Adipocyte (in vitro differentiated cells): Measurements from ENCODE around the gene FBXW4.
"Not testable (repeated sequence)": the region's sequence is repeated elsewhere in the genome, so short reads cannot be mapped to it uniquely, and the experiment has no call there.

Experiments used
- DNase-seq: peaks from one replicate; pipeline ENCODE4 v3.0.0-alpha.2; 2015; ENCODE audit warnings: low read depth
- H3K27me3 ChIP-seq: replicated peaks from 2 replicates; pipeline ENCODE4 v1.7.0; 2013; ENCODE audit warnings: mild to moderate bottlenecking, low read length, moderate library complexity; ENCODE audit not compliant: control insufficient read depth, insufficient read depth
- H3K36me3 ChIP-seq: 2 replicates; pipeline ENCODE4 v1.7.0; 2013; ENCODE audit warnings: low read length, mild to moderate bottlenecking, moderate library complexity; ENCODE audit not compliant: control insufficient read depth, insufficient read depth, severe bottlenecking
- H3K4me1 ChIP-seq: 2 replicates; pipeline ENCODE4 v1.7.0; 2013; ENCODE audit warnings: mild to moderate bottlenecking, low read length, moderate library complexity; ENCODE audit not compliant: control insufficient read depth, insufficient read depth
- H3K4me3 ChIP-seq: 2 replicates; pipeline ENCODE4 v1.7.0; 2013; ENCODE audit warnings: mild to moderate bottlenecking, low read length, moderate library complexity
- H3K9ac ChIP-seq: 2 replicates; pipeline ENCODE4 v1.7.0; 2013; ENCODE audit warnings: mild to moderate bottlenecking, low read length, moderate library complexity
- H3K9me3 ChIP-seq: 2 replicates; pipeline ENCODE4 v1.7.0; 2013; ENCODE audit warnings: mild to moderate bottlenecking, low read length, moderate library complexity; ENCODE audit not compliant: control insufficient read depth

The FBXW4 gene

DNA sequence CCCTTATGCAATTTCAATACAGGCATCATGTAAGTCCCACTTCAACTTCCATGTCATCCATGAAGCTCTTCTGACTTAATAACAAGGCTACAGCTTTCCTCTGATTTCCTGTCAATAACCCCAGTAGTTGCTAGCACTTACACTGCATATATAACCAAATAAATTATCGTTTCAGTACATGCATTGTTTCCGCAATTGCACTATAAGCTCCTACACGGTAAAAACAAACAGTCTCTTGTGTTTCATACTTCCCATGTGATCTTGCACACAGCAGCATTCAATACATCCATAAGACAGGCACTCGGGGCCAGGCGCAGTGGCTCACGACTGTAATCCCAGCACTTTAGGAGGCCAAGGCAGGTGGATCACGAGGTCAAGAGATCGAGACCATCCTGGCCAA lies 41.4 kb downstream of the FBXW4 start:
- no peak for DNase-seq
- peaks cover 9% of the 10 kb centered on the region for H3K4me1 ChIP-seq
- H3K9ac ChIP-seq, result no peak overlapping the region
- H3K36me3 ChIP-seq, result peaks cover 21% of the 10 kb centered on the region
- no peaks in the 10 kb centered on the region for H3K27me3 ChIP-seq
- H3K4me3 ChIP-seq, result no peak overlapping the region
- H3K9me3 ChIP-seq, result no peaks in the 10 kb centered on the region

DNA sequence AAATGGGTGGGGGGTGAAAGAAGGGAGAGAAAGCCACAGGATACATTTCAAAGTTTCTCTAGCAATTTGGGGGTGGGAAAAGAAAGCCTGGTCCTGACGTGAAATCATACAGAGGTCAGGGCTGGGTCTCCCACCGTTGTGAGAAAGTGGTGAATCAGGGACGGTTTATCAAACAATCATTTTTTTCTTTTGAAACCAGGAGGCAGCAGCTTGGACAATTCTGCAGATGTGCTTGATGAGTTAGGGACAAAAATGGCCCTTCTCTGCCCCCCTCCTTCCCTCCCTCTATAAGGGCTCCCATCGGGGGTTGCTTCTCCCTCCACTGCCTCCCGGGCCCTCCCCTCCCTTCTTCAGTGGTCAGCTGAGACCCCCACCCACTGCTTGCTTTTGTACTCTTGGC lies 43.6 kb downstream of the FBXW4 start:
- DNase-seq, result no peak
- H3K36me3 ChIP-seq, result peaks cover 23% of the 10 kb centered on the region
- no peaks in the 10 kb centered on the region for H3K27me3 ChIP-seq
- no peak overlapping the region for H3K9ac ChIP-seq
- H3K4me1 ChIP-seq, result peaks cover 9% of the 10 kb centered on the region
- H3K4me3 ChIP-seq, result no peak overlapping the region
- no peaks in the 10 kb centered on the region for H3K9me3 ChIP-seq

DNA sequence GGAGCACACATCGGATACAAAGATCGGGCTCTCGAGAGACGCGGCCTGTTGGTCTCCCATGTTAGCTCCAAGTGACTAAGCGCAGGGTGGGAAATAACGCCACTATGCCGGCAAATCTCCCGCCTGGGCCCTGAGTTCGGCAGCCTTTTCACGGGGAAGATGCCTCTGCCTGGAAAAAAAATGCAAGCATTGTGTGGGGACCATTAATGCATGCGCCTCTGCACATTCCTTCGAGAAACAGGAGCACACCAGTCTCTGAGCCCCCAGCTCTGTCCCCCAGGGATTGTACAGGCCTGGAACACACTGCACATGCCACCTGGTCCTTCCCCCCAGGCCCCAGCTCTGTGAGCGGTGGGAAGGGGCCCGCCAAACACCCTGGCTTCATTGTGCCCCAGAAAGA lies 44.1 kb downstream of the FBXW4 start:
- Histone ChIP-seq H3K9ac (no peak overlapping the region), H3K4me1 (peaks cover 8% of the 10 kb centered on the region), H3K27me3 (no peaks in the 10 kb centered on the region), H3K4me3 (no peak overlapping the region), H3K36me3 (peaks cover 23% of the 10 kb centered on the region), H3K9me3 (no peaks in the 10 kb centered on the region)
- no peak for DNase-seq

DNA sequence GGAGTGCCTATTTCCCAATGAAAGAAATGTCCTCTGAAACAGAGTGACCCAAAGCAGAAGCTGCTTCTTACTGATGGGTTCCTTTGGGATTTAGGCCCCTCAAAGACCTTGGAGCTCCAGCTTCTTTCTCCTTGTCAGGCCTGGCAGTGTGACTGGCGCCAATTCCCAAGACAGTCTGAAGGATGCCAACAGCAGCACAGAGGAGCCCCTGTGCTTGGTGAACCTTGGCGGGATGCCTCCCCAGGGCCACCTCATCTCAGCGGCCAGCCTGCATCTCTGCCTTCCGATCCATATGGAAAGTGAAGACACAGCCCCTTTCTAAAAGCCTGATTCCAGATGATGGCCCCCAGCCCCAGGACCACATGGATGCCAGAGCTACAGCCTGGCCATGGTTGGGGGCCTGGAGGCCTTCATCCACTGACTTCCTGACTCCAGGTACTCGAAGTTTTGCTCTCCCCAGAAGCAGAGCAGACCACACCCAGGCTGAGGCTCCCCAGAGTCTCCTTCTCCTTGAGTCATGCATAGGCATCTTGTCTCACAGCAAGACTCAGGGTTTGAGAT lies 45.4 kb downstream of the FBXW4 start:
- H3K9me3 ChIP-seq, result no peaks in the 10 kb centered on the region
- no peak overlapping the region for H3K9ac ChIP-seq
- H3K27me3 ChIP-seq, result no peaks in the 10 kb centered on the region
- H3K36me3 ChIP-seq, result peaks cover 23% of the 10 kb centered on the region
- no peaks in the 10 kb centered on the region for H3K4me1 ChIP-seq
- H3K4me3 ChIP-seq, result no peak overlapping the region
- DNase-seq, result no peak

DNA sequence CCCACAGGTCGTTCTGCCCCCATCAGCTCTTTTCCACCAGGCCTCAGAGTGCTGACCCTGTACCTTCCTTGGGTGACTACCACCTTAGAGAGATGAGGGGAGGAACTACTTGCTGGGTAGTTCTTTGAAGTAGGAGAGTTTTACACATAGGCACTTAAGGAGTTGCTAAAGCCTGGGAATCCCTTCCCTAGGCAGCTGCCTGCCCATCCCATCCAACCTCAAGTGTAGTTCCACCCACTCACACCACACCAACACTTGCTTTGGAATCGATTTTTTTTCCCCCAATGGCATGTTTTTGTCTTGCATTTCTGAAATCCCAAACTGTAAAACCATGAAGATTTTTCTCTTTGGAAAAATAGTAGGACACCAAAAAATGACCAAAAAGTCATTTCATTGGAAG lies 47.7 kb downstream of the FBXW4 start:
- no peaks in the 10 kb centered on the region for H3K27me3 ChIP-seq
- no peak for DNase-seq
- H3K4me1 ChIP-seq, result no peaks in the 10 kb centered on the region

DNA sequence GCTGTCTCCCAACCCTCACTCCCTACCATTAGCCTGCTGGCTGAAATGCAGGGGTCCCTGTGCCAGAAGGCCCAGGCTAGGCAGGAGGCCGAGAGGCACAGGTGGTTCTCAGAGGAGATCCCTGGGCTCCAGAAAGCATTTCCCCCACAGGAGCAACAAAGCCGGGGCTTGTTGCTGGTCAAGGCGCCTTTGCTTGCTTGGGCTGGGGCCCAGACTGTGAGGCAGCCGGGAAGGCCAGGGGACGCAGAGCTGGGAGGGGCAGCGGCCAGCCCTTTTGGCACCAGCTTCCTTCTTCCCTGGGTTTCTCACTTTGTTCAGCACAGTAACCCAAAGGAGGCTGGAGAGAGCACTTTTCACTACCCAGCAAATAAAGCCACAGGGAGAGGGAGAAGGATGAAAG lies 48.6 kb downstream of the FBXW4 start:
- Histone ChIP-seq H3K4me3 (no peak overlapping the region), H3K27me3 (no peaks in the 10 kb centered on the region), H3K36me3 (peaks cover 8% of the 10 kb centered on the region), H3K9me3 (no peaks in the 10 kb centered on the region), H3K9ac (no peak overlapping the region), H3K4me1 (no peaks in the 10 kb centered on the region)
- DNase-seq, result no peak

More for the DNA sequence above, 47.7 kb downstream of the FBXW4 start:
- Histone ChIP-seq H3K36me3 (peaks cover 10% of the 10 kb centered on the region), H3K9me3 (no peaks in the 10 kb centered on the region), H3K4me3 (no peak overlapping the region), H3K9ac (no peak overlapping the region)

DNA sequence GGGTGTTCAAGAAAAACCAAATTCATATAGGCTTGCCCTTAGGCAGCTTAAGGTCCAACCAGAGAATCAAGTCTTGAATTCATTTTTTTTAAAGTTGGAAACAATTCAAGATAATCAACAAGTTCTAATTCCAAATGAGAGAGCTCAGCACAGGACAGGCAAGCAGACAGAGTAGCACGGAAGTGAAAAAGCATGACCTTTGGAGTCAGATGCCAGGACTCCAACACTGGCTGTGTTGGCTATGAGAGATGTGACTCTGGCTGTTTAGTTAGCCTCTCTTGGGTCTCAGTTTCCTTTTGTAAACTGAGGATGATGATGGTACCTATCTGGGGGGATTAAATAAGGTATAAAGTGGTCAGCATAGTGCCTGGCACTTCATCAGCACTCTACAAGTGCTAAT lies 49.3 kb downstream of the FBXW4 start:
- Histone ChIP-seq H3K36me3 (peaks cover 5% of the 10 kb centered on the region), H3K9me3 (no peaks in the 10 kb centered on the region), H3K4me1 (no peaks in the 10 kb centered on the region), H3K4me3 (no peak overlapping the region), H3K27me3 (no peaks in the 10 kb centered on the region), H3K9ac (no peak overlapping the region)
- DNase-seq, result no peak

DNA sequence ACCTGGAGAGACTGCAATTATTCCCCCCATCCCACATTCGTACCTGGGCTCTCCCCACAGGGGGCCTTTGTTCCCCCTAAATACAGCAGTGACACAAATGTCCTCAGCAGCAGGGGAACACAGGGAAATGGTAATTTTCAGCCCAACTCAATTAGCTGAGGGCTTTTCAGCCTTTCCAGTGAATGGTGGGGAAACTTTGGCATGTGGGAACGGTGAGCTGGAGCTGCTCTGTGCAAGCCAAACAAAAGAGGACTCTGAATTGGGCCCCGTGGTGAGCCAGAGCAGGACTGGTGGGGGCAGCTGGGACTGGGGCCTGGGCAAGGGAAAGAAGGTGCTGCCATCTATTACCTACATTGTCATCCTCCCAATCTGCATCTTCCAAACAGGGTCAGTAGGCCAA lies 51.0 kb downstream of the FBXW4 start:
- Histone ChIP-seq H3K36me3 (peaks cover 9% of the 10 kb centered on the region), H3K9ac (no peak overlapping the region), H3K4me3 (no peak overlapping the region), H3K9me3 (no peaks in the 10 kb centered on the region), H3K4me1 (no peaks in the 10 kb centered on the region), H3K27me3 (no peaks in the 10 kb centered on the region)
- no peak for DNase-seq

DNA sequence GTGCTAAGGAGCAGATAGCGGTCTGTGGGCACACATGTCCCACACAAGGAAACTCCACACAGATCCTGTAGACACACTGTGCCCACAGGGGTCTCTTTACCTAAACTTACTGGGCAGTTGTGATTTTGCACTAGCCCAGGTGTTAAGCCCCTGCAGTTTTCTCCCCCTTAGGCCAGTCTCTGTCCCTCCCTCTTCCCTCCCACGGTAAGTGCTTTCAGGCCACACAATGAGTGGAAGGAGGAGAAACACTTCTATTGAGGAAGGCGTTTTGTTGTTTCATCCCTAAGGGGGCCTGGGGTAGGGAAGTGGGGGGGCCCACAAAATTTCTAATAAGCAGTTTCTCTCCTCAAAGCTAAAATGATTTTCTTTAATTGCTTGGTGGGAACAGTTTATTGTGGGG lies 51.4 kb downstream of the FBXW4 start:
- Histone ChIP-seq H3K27me3 (no peaks in the 10 kb centered on the region), H3K9ac (no peak overlapping the region), H3K9me3 (no peaks in the 10 kb centered on the region), H3K4me1 (no peaks in the 10 kb centered on the region), H3K4me3 (no peak overlapping the region), H3K36me3 (peaks cover 10% of the 10 kb centered on the region)
- no peak for DNase-seq

DNA sequence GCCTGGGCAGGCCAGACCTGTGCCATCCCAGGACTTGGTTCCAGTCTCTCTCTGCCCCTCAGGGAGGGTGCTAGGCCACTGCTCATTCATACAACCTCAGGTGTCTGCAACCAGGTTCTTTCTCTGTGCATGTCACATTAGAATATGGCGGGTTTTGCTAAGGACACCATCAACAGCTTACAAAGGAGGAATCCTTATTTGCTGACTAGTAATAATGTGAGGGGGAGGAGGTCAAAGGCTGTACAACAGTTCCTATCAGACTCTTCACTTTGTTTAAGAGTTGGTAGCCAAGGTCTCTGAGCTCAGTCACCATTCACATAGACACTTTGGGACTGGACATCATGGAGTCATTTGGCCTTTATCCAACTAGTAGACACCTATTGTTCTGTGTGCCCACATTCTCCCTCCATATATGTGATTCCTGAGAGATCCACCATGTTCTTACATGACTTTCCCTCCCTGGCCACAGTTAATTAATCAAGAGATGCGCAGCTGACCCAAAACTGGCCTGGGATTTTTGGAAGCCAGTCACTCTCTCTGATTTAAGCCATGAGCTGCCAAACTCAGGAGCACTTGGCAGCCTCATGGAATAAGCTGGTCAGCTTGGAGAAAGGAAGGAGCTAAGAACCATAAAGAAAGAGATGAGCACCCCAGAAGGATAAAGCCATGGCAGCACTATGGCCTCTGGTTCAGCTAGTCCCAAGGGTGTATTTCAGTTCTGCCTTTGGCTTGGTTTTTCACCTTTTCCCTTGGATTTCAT lies 55.6 kb downstream of the FBXW4 start:
- Histone ChIP-seq H3K9me3 (no peaks in the 10 kb centered on the region), H3K4me3 (no peak overlapping the region), H3K4me1 (no peaks in the 10 kb centered on the region), H3K9ac (no peak overlapping the region), H3K27me3 (no peaks in the 10 kb centered on the region), H3K36me3 (peaks cover 16% of the 10 kb centered on the region)
- no peak for DNase-seq

DNA sequence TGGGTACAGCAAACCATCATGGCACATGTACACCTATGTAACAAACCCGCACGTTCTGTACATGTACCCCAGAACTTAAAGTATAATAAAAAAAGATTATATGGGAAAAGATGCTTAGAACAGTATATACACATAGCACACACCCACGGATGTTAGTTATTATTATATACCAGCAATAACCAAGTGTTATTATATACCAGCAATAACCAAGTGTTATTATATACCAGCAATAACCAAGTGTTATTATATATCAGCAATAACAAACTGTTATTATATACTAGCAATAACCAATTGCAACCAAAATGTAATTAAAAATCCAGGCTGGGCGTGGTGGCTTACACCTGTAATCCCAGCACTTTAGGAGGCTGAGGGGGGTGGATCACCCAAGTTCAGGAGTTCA lies 61.5 kb downstream of the FBXW4 start:
- not testable (repeated sequence) for H3K9ac ChIP-seq, H3K9me3 ChIP-seq, H3K27me3 ChIP-seq, H3K4me1 ChIP-seq, H3K36me3 ChIP-seq, H3K4me3 ChIP-seq, DNase-seq
